ENCODE measurements around the gene TNFRSF25.
"Not testable (repeated sequence)": the region's sequence is repeated elsewhere in the genome, so short reads cannot be mapped to it uniquely, and the experiment has no call there.

Gene TNFRSF25

DNA sequence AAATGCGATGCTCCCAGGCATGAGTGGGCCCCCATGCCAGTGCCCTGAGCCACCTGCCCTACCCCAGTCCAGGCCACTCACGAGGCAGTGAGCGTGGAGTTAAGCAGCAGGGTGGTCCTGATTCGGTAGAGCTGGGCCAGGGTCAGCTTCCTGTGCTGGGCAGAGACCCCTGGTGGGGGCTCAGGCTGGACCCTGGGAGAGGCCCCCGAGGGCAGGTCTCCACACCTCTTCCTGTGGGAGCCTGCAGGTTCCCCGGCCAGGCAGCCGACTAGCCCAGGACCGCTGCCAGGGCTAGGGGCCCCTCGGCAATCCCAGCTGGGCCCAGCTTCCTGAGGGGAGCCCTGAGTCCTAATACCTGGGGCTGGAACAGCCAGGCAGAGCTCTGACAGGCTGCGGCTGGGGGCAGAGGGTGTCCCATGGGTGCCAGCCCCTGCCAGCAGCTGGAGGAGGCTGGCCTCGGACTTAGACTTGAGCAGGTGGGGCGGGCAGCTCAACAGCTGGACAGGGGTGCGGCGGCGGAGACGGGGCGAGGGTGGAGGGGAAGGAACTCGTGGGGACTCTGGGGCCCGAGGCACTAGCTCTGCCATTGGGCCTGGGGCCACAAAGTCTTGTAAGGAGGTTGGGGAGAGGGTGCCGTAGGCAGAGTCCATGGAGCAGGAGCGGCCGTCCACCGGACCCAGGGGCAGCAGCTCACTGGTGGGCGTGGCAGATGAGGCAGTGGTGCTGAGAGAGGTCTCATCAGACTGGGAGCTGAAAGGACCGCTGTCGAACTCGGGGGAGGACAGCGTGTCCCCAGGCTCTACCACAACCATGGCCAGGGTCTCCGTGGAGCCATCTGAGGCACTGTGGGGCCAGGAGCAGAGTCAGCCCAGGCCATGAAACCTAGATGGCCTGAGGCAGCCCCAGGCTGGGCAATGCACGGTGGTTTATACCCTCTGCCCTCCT, 2.0 kb upstream of the TNFRSF25 start:
- DNase-seq = no peak

DNA sequence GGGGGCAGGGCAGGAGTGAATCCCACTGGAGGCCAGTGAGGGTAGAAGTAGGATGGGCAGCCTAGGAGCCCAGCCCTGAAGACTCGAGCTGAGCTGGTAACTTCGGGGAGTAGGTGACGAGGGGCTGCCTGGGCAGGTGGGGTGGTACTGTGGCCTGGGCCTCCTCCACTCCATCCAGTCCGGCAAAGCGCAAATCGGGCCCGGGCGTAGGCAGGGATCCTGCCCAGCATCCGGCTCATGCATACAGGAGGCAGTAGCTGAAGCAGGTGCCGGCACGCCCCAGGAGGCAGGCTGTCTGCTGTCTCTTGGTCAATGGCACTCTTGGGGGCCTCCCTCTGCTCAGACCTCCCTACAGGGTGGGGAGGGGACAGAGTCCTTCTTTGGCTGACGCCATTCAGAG, 1.3 kb upstream of the TNFRSF25 start:
- DNase-seq = no peak

DNA sequence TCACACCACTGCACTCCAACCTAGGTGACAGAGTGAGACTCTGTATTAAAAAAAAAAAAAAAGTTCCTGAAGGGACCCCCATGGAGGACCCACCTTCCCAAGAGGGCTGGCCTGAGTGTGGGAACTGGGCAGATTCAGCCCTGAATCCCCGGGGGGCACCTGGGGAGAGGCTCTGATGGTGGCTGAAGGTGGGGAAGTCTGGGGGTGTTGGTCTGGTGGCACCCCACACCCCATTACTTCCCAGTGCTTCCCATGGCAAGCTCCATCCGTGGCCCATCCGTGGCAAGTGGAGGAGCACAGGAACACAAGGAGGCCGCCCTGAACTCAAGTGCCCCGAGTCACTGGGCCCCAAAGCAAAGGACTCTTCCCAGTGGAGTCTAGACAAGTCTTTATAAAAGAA, 778 bp upstream of the TNFRSF25 start:
- DNase-seq = no peak

DNA sequence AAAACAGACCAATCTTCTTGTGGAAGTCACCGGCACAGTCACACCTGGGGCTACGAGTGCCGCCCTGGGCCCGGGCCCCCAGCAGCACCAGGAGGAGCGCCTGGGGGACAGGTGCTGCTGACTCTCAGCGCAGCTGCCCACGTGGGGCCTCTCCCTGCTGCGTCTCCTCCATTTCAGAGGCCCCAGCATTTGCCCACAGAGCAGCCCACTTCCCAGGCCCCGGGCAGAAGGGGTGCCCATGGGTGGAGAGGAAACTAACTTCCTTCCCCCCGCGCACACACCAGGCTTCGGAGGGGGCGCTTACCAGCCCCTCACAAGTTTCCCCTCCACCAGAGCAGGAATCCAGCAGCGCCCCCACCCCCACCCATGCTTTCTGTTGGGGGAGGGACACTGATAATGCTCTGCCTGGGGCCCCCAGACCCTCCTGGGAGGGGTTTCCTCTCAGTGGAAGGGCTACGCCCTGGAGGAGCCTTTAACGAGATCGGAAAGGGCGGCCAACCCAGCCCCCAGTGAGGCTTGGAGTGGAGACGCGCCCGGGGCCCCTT, 440 bp downstream of the TNFRSF25 start:
- no peak for DNase-seq

DNA sequence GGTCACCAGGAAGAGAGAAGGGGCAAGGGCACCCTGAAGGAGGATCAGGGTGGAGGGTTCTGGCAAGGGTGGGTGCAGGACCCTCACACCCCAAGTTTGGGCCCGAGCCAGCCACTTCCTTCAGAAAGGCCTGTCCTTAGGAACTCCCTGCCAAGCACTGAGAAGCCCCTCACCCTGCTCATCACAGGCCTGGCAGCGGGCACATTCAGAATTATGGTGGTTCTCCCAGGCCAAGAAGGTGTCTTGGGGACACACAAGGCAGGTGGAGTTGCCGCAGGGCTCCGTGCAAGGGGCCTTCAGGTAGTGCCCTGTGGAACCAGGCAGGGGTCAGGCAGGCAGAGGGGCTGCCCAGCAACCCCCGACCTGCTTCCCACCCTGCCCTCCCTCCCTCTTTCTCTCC, 1.1 kb downstream of the TNFRSF25 start:
- DNase-seq = no peak

DNA sequence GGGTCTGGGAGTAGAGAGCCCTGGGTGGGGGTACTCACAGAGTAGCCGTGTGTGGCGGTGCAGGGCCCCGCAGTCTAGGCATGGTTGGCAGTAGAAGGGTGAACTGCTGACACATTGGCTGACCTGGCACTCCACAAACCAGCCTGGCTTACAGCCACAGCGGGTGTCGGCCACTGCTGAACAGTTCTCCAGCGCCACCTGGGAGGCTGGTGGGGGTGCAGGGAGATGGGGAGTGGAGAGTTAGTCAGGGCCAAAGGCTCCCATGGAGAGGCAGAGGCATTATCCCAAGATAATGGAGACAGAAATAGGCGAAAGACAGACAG, 1.5 kb downstream of the TNFRSF25 start:
- no peak for DNase-seq

DNA sequence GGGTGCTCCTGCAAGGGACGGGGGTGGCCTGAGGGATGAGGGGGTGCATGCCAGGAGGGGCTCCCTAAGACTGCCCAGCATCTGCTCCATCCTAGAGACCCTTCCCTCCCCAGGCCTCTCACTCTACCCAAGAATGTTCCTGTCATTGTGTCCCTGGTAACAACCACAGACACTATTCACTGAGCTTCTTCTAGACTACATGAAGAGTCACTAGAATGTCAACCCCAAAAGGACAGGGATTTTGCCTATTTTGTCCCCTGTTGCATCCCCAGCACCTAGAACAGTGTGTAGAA, 2.9 kb downstream of the TNFRSF25 start:
- DNase-seq = no peak

DNA sequence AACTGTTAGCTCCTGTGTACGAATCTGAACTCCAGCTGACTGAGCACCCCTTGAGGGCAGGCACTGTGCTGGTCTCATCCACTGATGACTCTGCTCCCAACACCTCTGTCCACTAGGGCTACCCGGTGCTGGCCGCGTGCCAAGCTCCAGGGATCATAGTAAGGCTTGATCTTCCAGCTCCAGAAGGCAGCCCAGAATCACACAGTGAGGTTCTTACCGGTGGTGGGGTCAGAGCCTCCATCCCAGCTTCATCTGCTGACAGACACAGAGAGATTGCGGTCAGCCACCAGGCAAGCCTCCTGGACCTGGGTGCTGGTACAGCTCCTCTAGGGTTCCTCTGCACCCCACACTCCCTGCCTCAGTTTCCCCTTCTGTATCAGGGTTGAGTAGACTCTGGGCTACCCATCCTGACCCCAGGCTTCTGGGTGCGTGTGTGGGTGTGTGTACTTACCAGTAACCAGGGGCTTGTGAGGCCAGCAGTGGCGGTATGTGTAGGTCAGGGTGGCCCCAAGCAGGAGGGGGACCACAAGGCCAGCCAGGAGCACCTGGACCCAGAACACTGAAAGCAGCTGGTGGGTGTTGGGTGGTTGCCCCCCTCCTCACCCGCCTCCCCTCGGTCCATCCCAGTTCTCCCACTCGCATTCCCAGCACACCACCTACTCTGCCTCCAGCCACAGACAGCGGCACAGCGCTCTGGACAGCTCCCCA, 3.4 kb downstream of the TNFRSF25 start:
- no peak for DNase-seq

DNA sequence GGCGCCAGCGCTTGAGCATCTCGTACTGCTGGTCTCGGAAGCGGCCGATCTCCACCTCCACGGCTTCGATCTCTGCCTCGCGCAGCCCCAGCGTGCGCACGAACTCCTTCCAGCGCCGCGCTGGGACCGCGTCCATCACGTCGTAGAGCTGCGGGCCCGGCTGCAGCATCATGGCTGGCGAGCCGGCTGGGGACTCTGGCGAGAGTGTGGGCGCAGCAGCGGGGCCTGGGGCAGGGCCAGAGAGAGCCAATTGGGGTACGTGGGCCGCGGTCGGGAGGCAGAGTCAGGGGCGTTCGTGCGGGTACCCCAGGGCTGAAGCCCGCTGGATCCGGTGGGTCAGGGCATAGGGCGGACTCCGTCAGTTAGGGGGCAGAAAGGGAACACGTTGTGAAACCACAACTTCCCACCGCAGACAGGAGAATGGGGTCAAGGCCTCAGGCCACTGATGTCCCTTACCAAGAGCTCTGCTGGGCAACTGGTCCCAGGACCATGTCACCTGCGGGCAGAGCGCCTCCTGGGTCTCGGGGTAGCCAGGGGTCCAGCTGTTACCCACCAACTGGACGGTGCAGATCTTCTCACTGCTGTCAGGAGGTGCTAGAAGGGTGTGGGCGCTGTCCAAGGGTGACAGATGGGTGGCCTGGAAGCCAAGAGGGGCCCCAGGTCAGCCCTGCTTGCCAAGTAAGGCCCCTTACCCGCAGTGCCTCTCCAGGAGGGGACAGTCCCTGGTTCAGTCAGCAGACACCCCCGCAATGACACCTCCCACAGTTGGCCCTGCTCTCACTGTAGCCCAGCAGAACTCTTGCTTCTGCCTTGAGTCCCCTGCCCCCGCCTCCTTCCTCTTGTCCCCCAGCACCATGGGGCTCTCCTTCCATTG, 4.2 kb downstream of the TNFRSF25 start:
- no peak for DNase-seq

DNA sequence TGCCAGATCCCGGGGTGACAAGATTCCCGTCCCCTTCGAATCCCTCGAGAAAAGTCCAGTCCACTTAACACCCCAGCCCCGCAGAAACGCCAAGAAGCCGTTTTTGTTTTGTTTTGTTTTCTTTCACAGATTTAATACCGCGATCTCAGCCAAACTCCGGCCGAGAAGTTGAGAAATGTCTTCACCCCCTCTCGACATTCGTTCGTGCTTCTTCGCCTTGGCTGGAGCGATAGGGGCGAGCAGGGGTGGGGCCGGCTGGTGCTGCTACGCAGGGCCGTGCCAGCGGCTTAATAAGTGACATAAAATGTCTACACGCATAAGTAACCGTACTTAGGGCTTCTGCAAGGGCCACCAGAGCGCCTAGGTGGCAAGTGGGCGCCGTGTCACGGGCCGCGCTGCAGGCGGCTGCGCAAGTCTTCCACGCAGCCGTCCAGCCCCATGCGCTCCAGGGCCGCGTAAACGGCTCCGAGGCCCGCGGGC, 4.9 kb downstream of the TNFRSF25 start:
- no peak for DNase-seq

DNA sequence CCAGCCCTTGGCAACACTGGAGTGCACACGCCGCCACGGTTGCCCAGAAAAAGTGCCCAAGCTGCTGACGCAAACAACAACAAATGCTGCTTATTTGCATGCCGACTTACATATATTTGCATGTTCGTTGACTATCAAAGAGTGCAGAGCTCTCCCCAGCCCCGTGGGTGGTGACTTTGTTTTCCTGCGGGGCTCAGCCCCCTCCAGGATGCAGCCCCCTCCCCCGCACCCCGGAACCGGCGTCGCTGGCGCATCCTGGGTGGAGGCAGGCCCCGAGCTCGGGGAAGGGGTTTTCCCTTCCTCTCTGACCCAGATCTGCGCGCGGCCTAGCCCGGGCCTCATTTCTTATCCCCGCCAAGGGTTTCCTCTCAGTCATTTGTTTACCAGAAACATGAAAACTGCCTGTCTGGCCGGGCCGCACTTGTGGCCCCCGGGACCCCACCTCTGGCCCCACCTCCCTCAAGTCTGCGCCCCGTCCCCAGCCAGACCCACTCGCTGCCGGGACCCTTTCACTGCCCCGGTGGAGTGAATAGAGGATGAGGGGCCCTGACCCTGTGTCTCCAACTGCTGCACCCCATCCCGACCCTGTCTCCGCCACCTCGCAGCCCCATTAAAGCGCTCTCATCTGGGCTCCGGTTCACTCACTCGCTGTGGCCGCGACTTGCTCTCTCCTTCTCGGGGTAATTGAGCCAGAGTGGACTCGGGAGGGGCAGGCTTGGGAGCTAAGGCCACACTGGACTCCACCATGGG, 5.5 kb downstream of the TNFRSF25 start:
- no peak for DNase-seq

DNA sequence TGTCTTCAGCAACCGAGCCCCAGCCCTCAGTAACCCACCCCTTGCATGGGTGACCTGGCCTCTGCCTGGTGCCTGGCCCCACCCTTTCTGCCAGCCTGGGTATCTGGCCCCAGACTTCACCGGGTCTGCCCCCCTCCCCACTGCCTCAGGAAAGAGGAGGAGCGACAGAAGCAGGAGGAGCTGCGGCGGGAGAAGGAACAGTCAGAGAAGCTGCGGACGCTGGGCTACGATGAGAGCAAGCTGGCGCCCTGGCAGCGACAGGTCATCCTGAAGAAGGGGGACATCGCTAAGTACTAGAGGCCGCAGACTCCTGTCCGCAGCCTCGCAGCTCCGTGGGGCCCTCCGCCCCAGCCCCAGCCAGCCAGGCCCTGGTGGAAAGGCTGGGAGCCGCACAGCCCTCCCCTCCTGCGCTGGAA, 6.1 kb downstream of the TNFRSF25 start:
- no peak for DNase-seq

DNA sequence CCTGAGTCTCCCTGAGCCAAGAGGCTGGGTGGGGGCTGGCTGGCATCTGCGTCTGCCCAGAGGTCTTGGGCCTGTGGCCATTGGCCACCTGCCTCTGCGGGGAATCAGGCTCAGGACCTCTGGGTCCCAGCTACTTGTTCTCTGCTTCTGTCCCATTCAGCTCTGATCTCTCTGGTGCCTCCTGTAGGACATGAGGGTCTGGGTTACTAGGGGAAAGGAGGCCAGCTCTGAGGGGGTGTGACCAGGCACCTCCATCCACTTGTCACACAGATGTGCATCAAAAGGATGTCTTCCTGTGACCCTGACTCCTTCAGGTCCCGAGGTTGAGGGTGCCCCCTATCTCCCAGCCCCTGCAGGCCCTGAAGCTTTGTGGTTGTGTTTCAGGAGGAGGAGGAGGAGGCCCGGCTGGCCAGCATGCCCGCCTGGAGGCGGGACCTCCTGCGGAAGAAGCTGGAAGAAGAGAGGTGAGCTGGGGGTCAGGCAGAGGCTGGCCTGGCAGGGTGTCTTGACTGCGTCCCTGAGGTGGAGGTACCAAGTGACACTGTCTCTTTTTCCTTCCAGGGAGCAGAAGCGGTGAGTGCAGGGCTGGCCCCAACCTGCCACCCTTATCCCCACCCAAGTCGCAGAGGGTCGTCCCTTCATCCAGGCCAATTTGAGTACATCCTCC, 9.0 kb downstream of the TNFRSF25 start:
- DNase-seq = no peak

DNA sequence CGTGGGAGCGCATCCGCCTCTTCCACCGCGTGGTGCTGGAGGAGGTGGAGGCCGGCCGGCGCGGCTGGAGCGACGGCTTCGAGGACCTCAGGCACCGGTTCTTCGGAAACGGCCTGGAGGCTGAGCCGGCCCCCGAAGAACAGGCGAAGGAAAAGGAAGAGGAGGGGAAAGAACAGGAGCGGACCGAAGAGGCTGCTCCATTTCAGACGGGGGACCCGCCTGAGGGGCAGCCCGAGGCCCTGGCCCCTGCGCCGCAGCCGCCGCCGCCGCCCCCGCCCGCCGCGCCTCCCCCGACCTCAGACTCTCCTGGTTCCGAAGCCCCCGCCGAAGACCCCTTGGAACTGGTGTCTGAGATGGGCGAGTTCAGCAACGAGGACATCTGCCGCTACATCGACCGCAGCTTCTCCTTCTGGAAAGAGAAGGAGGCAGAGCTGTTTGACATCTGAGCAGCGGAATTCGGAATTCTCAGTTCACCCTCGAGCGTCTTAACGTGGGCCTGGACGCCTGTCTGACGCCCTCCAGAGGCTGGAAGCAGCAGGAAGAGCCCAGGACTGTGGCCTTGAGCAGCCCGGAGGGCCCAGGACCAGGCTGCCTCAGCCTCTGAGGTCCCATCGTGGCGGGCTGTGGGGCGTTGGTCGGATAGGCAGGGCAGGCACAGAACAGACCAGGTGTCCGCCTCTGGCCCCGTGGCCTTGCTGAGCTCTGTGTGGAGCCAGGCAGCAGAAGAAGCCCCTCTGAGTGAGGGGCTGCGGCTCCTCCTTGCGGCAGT, 10.0 kb downstream of the TNFRSF25 start:
- DNase-seq = not testable (repeated sequence)

DNA sequence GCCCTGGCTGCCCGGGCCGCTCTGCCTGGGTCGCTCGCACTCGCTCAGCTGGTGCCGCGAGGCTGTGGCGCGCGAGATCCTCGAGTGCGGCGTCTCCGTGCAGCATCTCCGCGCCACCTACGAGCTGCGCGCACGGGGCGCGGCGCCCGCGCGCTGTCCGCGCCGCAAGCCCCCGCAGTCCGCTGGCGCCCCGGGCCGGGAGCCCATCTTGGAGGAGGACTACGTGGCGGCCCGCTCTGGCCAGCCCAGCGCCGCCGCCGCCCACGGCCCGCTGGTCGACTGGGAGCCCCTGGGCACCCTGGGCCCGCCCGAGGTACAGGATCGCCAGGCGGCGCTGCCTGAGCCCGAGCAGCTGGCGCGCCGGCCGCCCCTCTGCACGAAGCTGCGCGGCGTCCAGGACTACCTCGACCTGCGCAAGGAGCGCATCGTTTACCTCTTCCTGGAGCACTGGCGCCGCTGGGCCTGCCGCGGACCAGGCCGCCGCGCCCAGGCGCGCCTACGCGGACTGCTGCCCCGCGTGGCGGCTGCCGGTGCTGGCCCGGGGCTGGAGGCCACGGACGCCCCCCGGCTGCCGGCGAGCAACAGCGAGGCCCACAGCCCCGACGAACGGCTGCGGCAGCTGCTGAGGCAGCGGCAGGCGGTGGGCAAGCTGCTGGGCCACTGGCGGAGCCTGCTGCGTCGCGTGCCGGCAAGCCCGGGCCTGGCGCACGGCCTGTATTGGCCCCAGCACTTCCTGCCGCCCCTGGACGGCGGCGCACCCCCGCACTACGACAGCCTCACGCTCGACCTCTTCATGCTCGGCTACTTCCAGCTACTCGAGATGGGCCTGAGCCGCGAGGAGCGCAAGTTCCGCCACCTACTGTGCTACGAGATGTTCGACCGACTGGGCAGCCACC, 10.9 kb downstream of the TNFRSF25 start:
- DNase-seq = no peak

DNA sequence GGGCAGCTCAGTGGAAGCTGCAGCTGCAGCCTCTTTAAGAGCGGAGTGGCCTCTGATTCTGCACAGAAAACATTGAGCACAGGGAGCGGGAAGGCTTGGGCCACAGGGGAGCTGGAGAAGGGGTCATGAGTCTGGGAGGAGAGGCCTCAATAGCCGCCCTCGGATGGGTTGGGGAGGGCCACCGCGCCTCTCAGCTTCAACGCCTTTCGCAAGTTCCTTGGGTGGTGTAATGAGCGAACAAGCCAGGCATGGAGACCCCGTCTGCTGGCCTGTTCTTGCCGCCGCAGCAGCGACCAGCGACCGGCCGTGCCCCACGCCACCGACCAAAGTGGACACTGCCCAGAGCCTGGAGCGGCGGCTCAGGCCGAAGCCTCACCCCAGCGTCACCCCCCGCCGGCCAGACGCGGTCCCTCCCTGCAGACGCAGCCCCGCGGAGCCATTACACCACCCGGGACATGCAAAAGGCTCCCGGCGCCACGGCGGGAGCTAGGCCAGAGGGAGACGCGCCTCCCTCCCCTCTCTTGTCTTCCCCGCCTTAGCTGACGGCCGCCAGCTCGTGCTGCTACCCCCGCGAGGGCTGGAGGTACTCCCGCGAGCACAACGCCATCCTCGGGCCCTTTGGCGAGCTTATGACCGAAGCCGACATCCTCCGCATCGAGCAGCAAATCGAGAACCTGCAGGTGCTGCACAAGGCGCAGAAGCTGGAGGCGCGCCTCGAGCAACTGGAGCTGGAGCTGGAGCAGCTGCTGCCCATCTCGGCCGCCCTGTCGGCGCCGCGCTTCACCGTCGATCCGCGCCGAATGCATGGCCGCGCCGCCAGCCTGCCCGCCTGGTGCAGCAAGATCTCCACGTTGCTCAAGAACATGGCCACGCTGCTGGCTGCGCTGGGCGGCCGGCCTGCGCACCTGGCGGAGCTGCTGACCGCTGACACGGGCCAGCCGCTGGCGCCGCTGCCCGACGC, 11.8 kb downstream of the TNFRSF25 start:
- DNase-seq = not testable (repeated sequence)

DNA sequence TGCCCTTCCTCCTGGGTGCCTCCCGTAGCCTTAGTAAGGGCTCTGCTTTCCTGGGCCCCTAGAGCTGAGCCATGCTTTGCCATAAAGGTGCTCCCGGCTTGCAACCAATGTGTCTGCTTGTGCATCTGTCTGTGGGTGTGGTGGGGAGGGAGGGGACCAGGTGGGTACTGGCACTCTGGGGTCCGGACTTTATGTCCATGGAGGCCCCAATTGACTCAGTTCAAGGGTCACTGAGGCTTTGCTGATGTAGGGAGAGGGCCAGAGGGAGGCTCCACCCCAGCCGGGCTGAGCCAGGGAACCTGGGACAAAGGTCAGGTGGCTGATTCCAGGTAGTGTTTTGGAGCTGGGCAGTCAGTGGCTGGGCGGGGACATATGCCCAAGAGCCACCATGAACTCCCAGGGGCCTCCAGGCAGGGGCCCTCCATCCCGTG, 15.0 kb downstream of the TNFRSF25 start:
- no peak for DNase-seq

DNA sequence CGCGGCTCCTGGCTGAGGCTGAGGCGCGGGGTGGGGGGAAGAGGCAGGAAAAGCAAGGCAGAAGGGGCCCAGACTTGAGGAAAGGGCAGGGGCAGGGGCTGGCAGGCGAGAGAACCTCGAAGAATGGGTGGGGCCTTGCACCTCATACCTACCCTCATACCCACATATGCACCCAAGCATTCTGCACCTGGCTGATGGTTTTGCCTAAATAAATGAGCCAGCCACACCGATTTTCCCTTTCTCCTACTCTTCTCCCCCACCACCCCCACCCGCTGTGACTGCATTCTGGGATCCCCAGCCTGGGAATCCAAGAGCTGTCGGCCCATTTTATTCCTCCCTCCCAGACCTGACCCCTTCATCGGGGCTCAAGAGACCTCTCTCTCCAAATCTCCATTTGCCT, 15.5 kb downstream of the TNFRSF25 start:
- DNase-seq = not testable (repeated sequence)

DNA sequence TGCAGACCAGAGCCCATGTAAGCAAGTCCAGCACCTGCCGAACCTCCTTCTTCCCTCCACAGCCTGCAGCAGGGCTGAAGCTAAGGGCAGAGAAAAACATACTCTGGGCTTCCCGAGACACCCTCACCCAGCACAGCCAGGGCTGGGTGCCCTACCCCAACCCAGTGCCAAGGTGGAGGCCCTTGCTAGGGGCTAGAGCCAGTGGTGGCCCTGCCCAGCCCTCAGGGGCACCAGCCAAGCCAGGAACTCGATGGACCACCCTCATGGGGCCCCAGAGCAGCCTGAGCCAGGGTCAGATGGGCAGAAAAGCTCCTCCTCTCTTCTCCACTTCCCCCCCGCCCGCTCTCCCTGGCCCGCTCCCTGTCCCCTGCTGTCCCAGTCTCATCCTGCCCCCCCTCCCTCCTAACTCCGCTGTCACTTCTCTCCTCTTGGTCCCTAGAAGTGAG, 15.9 kb downstream of the TNFRSF25 start:
- no peak for DNase-seq

Data from NCI-H774 (cell line).